Measurements from ENCODE around the gene LCMT1. TPM values are rescaled to one million over a fixed set of nuclear protein-coding genes. Genes with fewer than 3 reads are reported as not detected.

LCMT1 gene
- total and polyA plus RNA-seq, 4 donors: 21.0 to 34.8 (median 31.0) TPM

DNA sequence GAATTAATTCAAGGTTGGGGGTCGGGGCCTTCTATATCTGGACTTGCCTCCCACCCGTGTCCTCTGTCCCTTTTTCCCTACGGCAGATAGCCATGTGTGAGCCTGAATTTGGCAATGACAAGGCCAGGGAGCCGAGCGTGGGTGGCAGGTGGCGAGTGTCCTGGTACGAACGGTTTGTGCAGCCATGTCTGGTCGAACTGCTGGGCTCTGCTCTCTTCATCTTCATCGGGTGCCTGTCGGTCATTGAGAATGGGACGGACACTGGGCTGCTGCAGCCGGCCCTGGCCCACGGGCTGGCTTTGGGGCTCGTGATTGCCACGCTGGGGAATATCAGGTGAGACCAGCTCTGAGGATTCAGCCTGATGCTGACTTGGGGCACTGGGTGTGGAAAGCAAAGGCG is 105.6 kb downstream of the LCMT1 start:
- Histone ChIP-seq H3K36me3 (ENCODE audit: control insufficient read depth in 4 of 4, insufficient read depth in 4 of 4, low read length in 4 of 4) (no peaks in the 10 kb centered on the region), H3K27me3 (ENCODE audit: control insufficient read depth in 3 of 3, insufficient read depth in 3 of 3, low read length in 2 of 3) (no peaks in the 10 kb centered on the region), H3K27ac (ENCODE audit: low read depth in 1 of 2, low read length in 1 of 2) (no peak overlapping the region), H3K9me3 (ENCODE audit: control insufficient read depth in 4 of 4, insufficient read depth in 3 of 4, low read length in 3 of 4) (no peaks in the 10 kb centered on the region), H3K4me3 (no peak overlapping the region), H3K9ac (ENCODE audit: insufficient read depth in 1 of 2, low read length in 2 of 2) (no peak overlapping the region), H3K4me1 (ENCODE audit: control insufficient read depth in 5 of 5, insufficient read depth in 5 of 5, low read length in 5 of 5) (no peaks in the 10 kb centered on the region)
- ATAC-seq (ENCODE audit: insufficient read depth, low FRiP score): no peak
- no peak for DNase-seq
- TF ChIP-seq, protein P1, sequence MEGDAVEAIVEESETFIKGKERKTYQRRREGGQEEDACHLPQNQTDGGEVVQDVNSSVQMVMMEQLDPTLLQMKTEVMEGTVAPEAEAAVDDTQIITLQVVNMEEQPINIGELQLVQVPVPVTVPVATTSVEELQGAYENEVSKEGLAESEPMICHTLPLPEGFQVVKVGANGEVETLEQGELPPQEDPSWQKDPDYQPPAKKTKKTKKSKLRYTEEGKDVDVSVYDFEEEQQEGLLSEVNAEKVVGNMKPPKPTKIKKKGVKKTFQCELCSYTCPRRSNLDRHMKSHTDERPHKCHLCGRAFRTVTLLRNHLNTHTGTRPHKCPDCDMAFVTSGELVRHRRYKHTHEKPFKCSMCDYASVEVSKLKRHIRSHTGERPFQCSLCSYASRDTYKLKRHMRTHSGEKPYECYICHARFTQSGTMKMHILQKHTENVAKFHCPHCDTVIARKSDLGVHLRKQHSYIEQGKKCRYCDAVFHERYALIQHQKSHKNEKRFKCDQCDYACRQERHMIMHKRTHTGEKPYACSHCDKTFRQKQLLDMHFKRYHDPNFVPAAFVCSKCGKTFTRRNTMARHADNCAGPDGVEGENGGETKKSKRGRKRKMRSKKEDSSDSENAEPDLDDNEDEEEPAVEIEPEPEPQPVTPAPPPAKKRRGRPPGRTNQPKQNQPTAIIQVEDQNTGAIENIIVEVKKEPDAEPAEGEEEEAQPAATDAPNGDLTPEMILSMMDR (IDR thresholded peaks at IDR 0.05; ENCODE audit: control extremely low read depth, extremely low read depth): no peak
- 87 to 91% methylated on average over 17 of the region's 17 CpGs for WGBS, 2 donors

DNA sequence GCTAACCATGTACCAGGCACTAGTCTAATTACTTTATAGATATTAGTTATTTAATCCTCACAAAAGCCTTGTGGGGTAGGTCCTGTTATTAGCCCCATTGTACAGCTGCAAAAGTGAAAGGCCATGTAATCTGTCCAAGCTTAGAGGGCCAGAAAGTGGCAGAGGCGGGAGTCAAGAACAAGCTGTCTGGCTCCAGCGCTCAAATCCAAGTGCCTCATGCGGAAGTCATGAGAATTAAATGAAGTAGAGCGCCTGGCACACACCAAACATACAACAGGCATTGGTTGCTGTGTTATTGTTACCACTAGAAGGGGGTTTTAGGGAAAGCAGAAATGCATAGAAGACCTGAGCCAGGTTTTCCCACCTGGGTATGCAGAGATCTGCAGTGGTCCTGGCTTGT is 106.4 kb downstream of the LCMT1 start:
- no peak for DNase-seq
- no peak overlapping the region for H3K9ac ChIP-seq (ENCODE audit: insufficient read depth in 1 of 2, low read length in 2 of 2)
- WGBS, 2 donors: 84 to 91% methylated on average over 4 of the region's 4 CpGs

DNA sequence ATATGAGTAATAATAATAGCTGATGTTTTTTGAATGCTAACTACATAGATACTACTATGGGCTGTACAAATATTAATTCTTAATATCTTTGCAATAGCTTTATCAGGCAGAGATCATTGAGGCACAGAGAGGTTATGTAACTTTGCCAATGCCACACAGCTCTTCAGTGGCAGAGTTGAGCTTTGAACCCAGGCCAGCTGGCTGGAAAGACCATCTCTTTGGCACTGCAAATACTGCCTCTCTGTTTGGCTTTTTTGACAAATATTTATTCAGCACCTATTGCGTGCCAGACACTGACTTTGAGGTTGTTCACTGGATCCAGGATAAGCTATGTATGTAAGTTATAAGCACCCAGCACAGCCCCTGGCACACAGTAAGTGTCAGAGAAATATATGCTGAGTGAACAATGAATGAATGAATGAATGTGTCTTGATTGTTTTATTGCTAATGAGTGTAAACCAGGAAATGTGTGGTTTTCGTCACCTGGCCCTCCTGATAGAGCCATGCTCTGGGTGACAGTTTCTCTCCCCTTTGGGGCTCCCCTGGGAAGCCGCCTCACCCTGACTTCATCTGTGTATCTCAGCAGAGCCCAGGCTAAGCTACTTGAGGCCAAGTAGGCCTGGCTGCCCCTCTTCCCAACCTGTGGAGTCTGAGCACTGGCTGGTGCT is 107.7 kb downstream of the LCMT1 start:
- peak in 1 of 3 donors; percentile 3 for DNase-seq
- H3K27ac ChIP-seq (ENCODE audit: low read depth in 1 of 2, low read length in 1 of 2): no peak overlapping the region
- 79 to 93% methylated on average over 3 of the region's 3 CpGs for WGBS, 2 donors
- no peak overlapping the region for H3K4me3 ChIP-seq
- H3K27me3 ChIP-seq (ENCODE audit: control insufficient read depth in 3 of 3, insufficient read depth in 3 of 3, low read length in 2 of 3): no peaks in the 10 kb centered on the region
- no peaks in the 10 kb centered on the region for H3K4me1 ChIP-seq (ENCODE audit: control insufficient read depth in 5 of 5, insufficient read depth in 5 of 5, low read length in 5 of 5)
- no peak overlapping the region for H3K9ac ChIP-seq (ENCODE audit: insufficient read depth in 1 of 2, low read length in 2 of 2)
- TF ChIP-seq, protein P1 (IDR thresholded peaks at IDR 0.05; ENCODE audit: control extremely low read depth, extremely low read depth): no peak
- no peaks in the 10 kb centered on the region for H3K36me3 ChIP-seq (ENCODE audit: control insufficient read depth in 4 of 4, insufficient read depth in 4 of 4, low read length in 4 of 4)
- no peak for ATAC-seq (ENCODE audit: insufficient read depth, low FRiP score)
- H3K9me3 ChIP-seq (ENCODE audit: control insufficient read depth in 4 of 4, insufficient read depth in 3 of 4, low read length in 3 of 4): no peaks in the 10 kb centered on the region

More for the DNA sequence above, 106.4 kb downstream of the LCMT1 start:
- no peak overlapping the region for H3K27ac ChIP-seq (ENCODE audit: low read depth in 1 of 2, low read length in 1 of 2)
- H3K27me3 ChIP-seq (ENCODE audit: control insufficient read depth in 3 of 3, insufficient read depth in 3 of 3, low read length in 2 of 3): no peaks in the 10 kb centered on the region
- no peaks in the 10 kb centered on the region for H3K4me1 ChIP-seq (ENCODE audit: control insufficient read depth in 5 of 5, insufficient read depth in 5 of 5, low read length in 5 of 5)
- H3K4me3 ChIP-seq: no peak overlapping the region
- TF ChIP-seq, protein P1 (IDR thresholded peaks at IDR 0.05; ENCODE audit: control extremely low read depth, extremely low read depth): no peak
- ATAC-seq (ENCODE audit: insufficient read depth, low FRiP score): no peak
- H3K36me3 ChIP-seq (ENCODE audit: control insufficient read depth in 4 of 4, insufficient read depth in 4 of 4, low read length in 4 of 4): no peaks in the 10 kb centered on the region
- no peaks in the 10 kb centered on the region for H3K9me3 ChIP-seq (ENCODE audit: control insufficient read depth in 4 of 4, insufficient read depth in 3 of 4, low read length in 3 of 4)

DNA sequence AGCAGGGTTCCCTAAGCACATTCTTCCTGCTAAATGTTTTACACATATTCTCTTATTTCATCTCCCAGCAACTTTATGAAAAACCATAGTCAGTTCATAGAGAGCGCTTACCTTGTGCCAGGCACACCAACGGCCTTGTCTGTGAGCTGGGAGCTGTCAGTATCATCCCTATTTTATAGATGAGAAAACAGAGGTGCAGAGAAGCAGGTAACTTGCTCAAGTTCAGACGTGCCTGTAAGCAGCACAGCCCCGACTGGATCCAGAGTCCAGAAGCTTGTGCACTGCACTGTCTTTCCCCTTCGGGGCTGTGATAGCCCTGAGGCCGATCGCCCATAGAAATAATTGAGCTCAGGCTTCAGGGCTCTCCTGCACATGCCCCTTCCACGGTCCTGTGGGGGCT is 111.4 kb downstream of the LCMT1 start:
- ATAC-seq (ENCODE audit: insufficient read depth, low FRiP score) (no peak), DNase-seq (no peak)
- H3K9ac ChIP-seq (ENCODE audit: insufficient read depth in 1 of 2, low read length in 2 of 2): no peak overlapping the region
- no peaks in the 10 kb centered on the region for H3K36me3 ChIP-seq (ENCODE audit: control insufficient read depth in 4 of 4, insufficient read depth in 4 of 4, low read length in 4 of 4)
- no peaks in the 10 kb centered on the region for H3K9me3 ChIP-seq (ENCODE audit: control insufficient read depth in 4 of 4, insufficient read depth in 3 of 4, low read length in 3 of 4)
- no peaks in the 10 kb centered on the region for H3K4me1 ChIP-seq (ENCODE audit: control insufficient read depth in 5 of 5, insufficient read depth in 5 of 5, low read length in 5 of 5)
- no peak overlapping the region for H3K27ac ChIP-seq (ENCODE audit: low read depth in 1 of 2, low read length in 1 of 2)
- TF ChIP-seq, protein P1 (IDR thresholded peaks at IDR 0.05; ENCODE audit: control extremely low read depth, extremely low read depth): no peak
- H3K27me3 ChIP-seq (ENCODE audit: control insufficient read depth in 3 of 3, insufficient read depth in 3 of 3, low read length in 2 of 3): no peaks in the 10 kb centered on the region
- WGBS, 2 donors: 82 to 95% methylated on average over 8 of the region's 8 CpGs
- H3K4me3 ChIP-seq: no peak overlapping the region

Data from lung (tissue), 12 donors.